Measurements from ENCODE around the gene C2orf72.

Gene C2orf72

GRCh38 chr2:230996661-230997060 is 40.7 kb upstream of the C2orf72 start:
- Histone ChIP-seq H3K36me3 (ENCODE audit: control insufficient read depth, low read length) (no peaks in the 10 kb centered on the region), H3K27ac (ENCODE audit: low read depth, low read length) (no peak overlapping the region), H3K9me3 (ENCODE audit: control insufficient read depth, insufficient read depth, low read length) (no peaks in the 10 kb centered on the region), H3K4me2 (ENCODE audit: low read length) (no peak overlapping the region), H3K79me2 (ENCODE audit: control insufficient read depth, low read length) (no peaks in the 10 kb centered on the region), H4K20me1 (ENCODE audit: control insufficient read depth, insufficient read depth, low read depth, low read length) (no peaks in the 10 kb centered on the region), H3F3A (ENCODE audit: control insufficient read depth, insufficient read depth) (no peaks in the 10 kb centered on the region), H3K4me1 (ENCODE audit: control insufficient read depth, low read length) (no peaks in the 10 kb centered on the region), H3K27me3 (ENCODE audit: control insufficient read depth, low read length) (peaks cover 16% of the 10 kb centered on the region; the same call in 1 of the 2 replicates), H3K4me3 (ENCODE audit: low read length) (no peak overlapping the region), H3K9me2 (replicated peaks; ENCODE audit: control insufficient read depth, low read length) (no peaks in the 10 kb centered on the region)
- no peak for TF ChIP-seq EZH2phosphoT487 (IDR thresholded peaks at IDR 0.05; ENCODE audit: borderline replicate concordance, low read length)
- TF ChIP-seq CTCF (IDR thresholded peaks at IDR 0.05; ENCODE audit: low read depth, low read length, poor library complexity, severe bottlenecking) = no peak

- Histone ChIP-seq H4K20me1 (ENCODE audit: control insufficient read depth, insufficient read depth, low read depth, low read length) (no peaks in the 10 kb centered on the region), H3K27me3 (ENCODE audit: control insufficient read depth, low read length) (peaks cover 16% of the 10 kb centered on the region; the same call in 1 of the 2 replicates), H3K4me3 (ENCODE audit: low read length) (no peak overlapping the region), H3K36me3 (ENCODE audit: control insufficient read depth, low read length) (no peaks in the 10 kb centered on the region), H3K9me2 (replicated peaks; ENCODE audit: control insufficient read depth, low read length) (no peaks in the 10 kb centered on the region), H3F3A (ENCODE audit: control insufficient read depth, insufficient read depth) (no peaks in the 10 kb centered on the region), H3K79me2 (ENCODE audit: control insufficient read depth, low read length) (no peaks in the 10 kb centered on the region), H3K4me2 (ENCODE audit: low read length) (no peak overlapping the region), H3K27ac (ENCODE audit: low read depth, low read length) (no peak overlapping the region), H3K9me3 (ENCODE audit: control insufficient read depth, insufficient read depth, low read length) (no peaks in the 10 kb centered on the region), H3K4me1 (ENCODE audit: control insufficient read depth, low read length) (no peaks in the 10 kb centered on the region)
- TF ChIP-seq CTCF (IDR thresholded peaks at IDR 0.05; ENCODE audit: low read depth, low read length, poor library complexity, severe bottlenecking) (no peak), EZH2phosphoT487 (IDR thresholded peaks at IDR 0.05; ENCODE audit: borderline replicate concordance, low read length) (no peak)
These were observed 38.4 kb upstream of the C2orf72 start for GRCh38 chr2:230998882-230999281.

- no peaks in the 10 kb centered on the region for H3K79me2 ChIP-seq (ENCODE audit: control insufficient read depth, low read length)
- H3K4me3 ChIP-seq (ENCODE audit: low read length) = no peak overlapping the region
- H3K4me1 ChIP-seq (ENCODE audit: control insufficient read depth, low read length) = no peaks in the 10 kb centered on the region
- H3K27me3 ChIP-seq (ENCODE audit: control insufficient read depth, low read length) = peaks cover 16% of the 10 kb centered on the region; the same call in 1 of the 2 replicates
- H3F3A ChIP-seq (ENCODE audit: control insufficient read depth, insufficient read depth) = no peaks in the 10 kb centered on the region
- H3K36me3 ChIP-seq (ENCODE audit: control insufficient read depth, low read length) = no peaks in the 10 kb centered on the region
- no peaks in the 10 kb centered on the region for H3K9me3 ChIP-seq (ENCODE audit: control insufficient read depth, insufficient read depth, low read length)
- H3K27ac ChIP-seq (ENCODE audit: low read depth, low read length) = no peak overlapping the region
- H4K20me1 ChIP-seq (ENCODE audit: control insufficient read depth, insufficient read depth, low read depth, low read length) = no peaks in the 10 kb centered on the region
- H3K4me2 ChIP-seq (ENCODE audit: low read length) = no peak overlapping the region
- no peaks in the 10 kb centered on the region for H3K9me2 ChIP-seq (replicated peaks; ENCODE audit: control insufficient read depth, low read length)
- TF ChIP-seq CTCF (IDR thresholded peaks at IDR 0.05; ENCODE audit: low read depth, low read length, poor library complexity, severe bottlenecking) (no peak), EZH2phosphoT487 (IDR thresholded peaks at IDR 0.05; ENCODE audit: borderline replicate concordance, low read length) (no peak)
These were observed 37.8 kb upstream of the C2orf72 start for GRCh38 chr2:230999477-230999876.
